ENCODE measurements around the gene ADGRV1.

Gene ADGRV1

GRCh38 chr5:91144491-91145332 lies 586.1 kb downstream of the ADGRV1 start:
- H3K36me3 ChIP-seq (ENCODE audit: control insufficient read depth in 2 of 2, insufficient read depth in 1 of 2, low read length in 2 of 2), result no peaks in the 10 kb centered on the region
- POLR2A ChIA-PET, result no interaction called here
- CTCF ChIA-PET, result interaction anchor here (0.6 to 1.1 kb wide), 2 partner anchors 149 to 240 kb away, joined by 3 to 5 read pairs; no protein-coding TSS in a partner anchor

GRCh38 chr5:91145333-91145620 lies 586.7 kb downstream of the ADGRV1 start:
- Histone ChIP-seq H3K27ac (ENCODE audit: extremely low read depth, low read depth, low read length) (no peak overlapping the region), H3K4me1 (ENCODE audit: control insufficient read depth, insufficient read depth, low read length) (peaks cover 10% of the 10 kb centered on the region), H3K9me3 (ENCODE audit: control insufficient read depth, insufficient read depth, low read depth, low read length) (no peaks in the 10 kb centered on the region), H3K36me3 (ENCODE audit: control insufficient read depth in 2 of 2, insufficient read depth in 1 of 2, low read length in 2 of 2) (no peaks in the 10 kb centered on the region), H3K4me3 (ENCODE audit: low read depth, low read length) (no peak overlapping the region)
- TF ChIP-seq ZNF416 (tag by site-specific recombination; IDR thresholded peaks at IDR 0.05) (no peak), ZNF114 (tag by site-specific recombination; IDR thresholded peaks at IDR 0.05) (no peak), ZNF112 (tag by site-specific recombination; IDR thresholded peaks at IDR 0.05) (no peak), ZNF623 (tag by site-specific recombination; IDR thresholded peaks at IDR 0.05) (no peak), ZNF514 (tag by site-specific recombination; IDR thresholded peaks at IDR 0.05) (no peak), ZNF768 (tag by site-specific recombination; IDR thresholded peaks at IDR 0.05) (no peak), ZNF596 (tag by site-specific recombination; IDR thresholded peaks at IDR 0.05) (no peak), ZNF624 (tag by site-specific recombination; IDR thresholded peaks at IDR 0.05) (no peak), ZBTB8A (tag by site-specific recombination; IDR thresholded peaks at IDR 0.05) (no peak), ZBTB20 (tag by site-specific recombination; IDR thresholded peaks at IDR 0.05) (no peak), SETDB1 (IDR thresholded peaks at IDR 0.05; ENCODE audit: insufficient read length, low read length) (no peak), ZFHX2 (tag by site-specific recombination; conservative IDR thresholded peaks at IDR 0.05) (no peak), ZNF292 (tag by site-specific recombination; IDR thresholded peaks at IDR 0.05; ENCODE audit: borderline replicate concordance, low read depth) (no peak), ZNF549 (tag by site-specific recombination; IDR thresholded peaks at IDR 0.05) (no peak), ZNF555 (tag by site-specific recombination; conservative IDR thresholded peaks at IDR 0.05) (no peak), ZNF157 (tag by site-specific recombination; IDR thresholded peaks at IDR 0.05) (no peak), ZBTB1 (tag by site-specific recombination; IDR thresholded peaks at IDR 0.05) (no peak)
- TF ChIP-seq, protein P1, sequence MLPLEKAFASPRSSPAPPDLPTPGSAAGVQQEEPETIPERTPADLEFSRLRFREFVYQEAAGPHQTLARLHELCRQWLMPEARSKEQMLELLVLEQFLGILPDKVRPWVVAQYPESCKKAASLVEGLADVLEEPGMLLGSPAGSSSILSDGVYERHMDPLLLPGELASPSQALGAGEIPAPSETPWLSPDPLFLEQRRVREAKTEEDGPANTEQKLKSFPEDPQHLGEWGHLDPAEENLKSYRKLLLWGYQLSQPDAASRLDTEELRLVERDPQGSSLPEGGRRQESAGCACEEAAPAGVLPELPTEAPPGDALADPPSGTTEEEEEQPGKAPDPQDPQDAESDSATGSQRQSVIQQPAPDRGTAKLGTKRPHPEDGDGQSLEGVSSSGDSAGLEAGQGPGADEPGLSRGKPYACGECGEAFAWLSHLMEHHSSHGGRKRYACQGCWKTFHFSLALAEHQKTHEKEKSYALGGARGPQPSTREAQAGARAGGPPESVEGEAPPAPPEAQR (tag by site-specific recombination; IDR thresholded peaks at IDR 0.05), result no peak
- TF ChIP-seq, protein P2, sequence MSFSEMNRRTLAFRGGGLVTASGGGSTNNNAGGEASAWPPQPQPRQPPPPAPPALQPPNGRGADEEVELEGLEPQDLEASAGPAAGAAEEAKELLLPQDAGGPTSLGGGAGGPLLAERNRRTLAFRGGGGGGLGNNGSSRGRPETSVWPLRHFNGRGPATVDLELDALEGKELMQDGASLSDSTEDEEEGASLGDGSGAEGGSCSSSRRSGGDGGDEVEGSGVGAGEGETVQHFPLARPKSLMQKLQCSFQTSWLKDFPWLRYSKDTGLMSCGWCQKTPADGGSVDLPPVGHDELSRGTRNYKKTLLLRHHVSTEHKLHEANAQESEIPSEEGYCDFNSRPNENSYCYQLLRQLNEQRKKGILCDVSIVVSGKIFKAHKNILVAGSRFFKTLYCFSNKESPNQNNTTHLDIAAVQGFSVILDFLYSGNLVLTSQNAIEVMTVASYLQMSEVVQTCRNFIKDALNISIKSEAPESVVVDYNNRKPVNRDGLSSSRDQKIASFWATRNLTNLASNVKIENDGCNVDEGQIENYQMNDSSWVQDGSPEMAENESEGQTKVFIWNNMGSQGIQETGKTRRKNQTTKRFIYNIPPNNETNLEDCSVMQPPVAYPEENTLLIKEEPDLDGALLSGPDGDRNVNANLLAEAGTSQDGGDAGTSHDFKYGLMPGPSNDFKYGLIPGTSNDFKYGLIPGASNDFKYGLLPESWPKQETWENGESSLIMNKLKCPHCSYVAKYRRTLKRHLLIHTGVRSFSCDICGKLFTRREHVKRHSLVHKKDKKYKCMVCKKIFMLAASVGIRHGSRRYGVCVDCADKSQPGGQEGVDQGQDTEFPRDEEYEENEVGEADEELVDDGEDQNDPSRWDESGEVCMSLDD (tag by site-specific recombination; IDR thresholded peaks at IDR 0.05), result no peak
- ChIA-PET POLR2A (no interaction called here), CTCF (interaction anchor here (1.1 kb wide), 1 partner anchor 239 kb away, joined by 5 read pairs; no protein-coding TSS in a partner anchor)

More at GRCh38 chr5:91144491-91145332, 586.1 kb downstream of the ADGRV1 start:
- H3K4me1 ChIP-seq (ENCODE audit: control insufficient read depth, insufficient read depth, low read length), result peaks cover 10% of the 10 kb centered on the region
- no peak overlapping the region for H3K27ac ChIP-seq (ENCODE audit: extremely low read depth, low read depth, low read length)
- TF ChIP-seq AEBP2 (tag by site-specific recombination; IDR thresholded peaks at IDR 0.05; ENCODE audit: borderline replicate concordance) (no peak), SETDB1 (IDR thresholded peaks at IDR 0.05; ENCODE audit: insufficient read length, low read length) (no peak), ZNF138 (tag by site-specific recombination; IDR thresholded peaks at IDR 0.05; ENCODE audit: borderline replicate concordance) (no peak), ZNF610 (tag by site-specific recombination; IDR thresholded peaks at IDR 0.05; ENCODE audit: borderline replicate concordance) (no peak), ZNF324 (tag by site-specific recombination; IDR thresholded peaks at IDR 0.05) (no peak), KLF7 (tag by site-specific recombination; IDR thresholded peaks at IDR 0.05; ENCODE audit: borderline replicate concordance) (no peak), ZSCAN16 (tag by site-specific recombination; IDR thresholded peaks at IDR 0.05) (no peak), ZBTB1 (tag by site-specific recombination; IDR thresholded peaks at IDR 0.05) (no peak), ZNF785 (tag by site-specific recombination; IDR thresholded peaks at IDR 0.05) (no peak), ZNF707 (tag by site-specific recombination; IDR thresholded peaks at IDR 0.05) (no peak), ZNF792 (tag by site-specific recombination; IDR thresholded peaks at IDR 0.05) (no peak), CTCF (tag by site-specific recombination; IDR thresholded peaks at IDR 0.05) (no peak)
- no peak overlapping the region for H3K4me3 ChIP-seq (ENCODE audit: low read depth, low read length)
- no peaks in the 10 kb centered on the region for H3K9me3 ChIP-seq (ENCODE audit: control insufficient read depth, insufficient read depth, low read depth, low read length)
